Rectal smooth muscle tissue (tissue), 1 donor: ENCODE results near the gene MBD5.

Experiments
- H3K27ac ChIP-seq: one replicate; pipeline ENCODE4 v1.7.0; 2013; ENCODE audit warnings: low read depth, low read length, inconsistent platforms
- H3K27me3 ChIP-seq: one replicate; pipeline ENCODE4 v1.7.0; 2013; ENCODE audit warnings: low read length; ENCODE audit not compliant: control insufficient read depth, insufficient read depth
- H3K36me3 ChIP-seq: one replicate; pipeline ENCODE4 v1.7.0; 2013; ENCODE audit warnings: low read length; ENCODE audit not compliant: control insufficient read depth, insufficient read depth
- H3K4me1 ChIP-seq: one replicate; pipeline ENCODE4 v1.7.0; 2013; ENCODE audit warnings: low read length; ENCODE audit not compliant: control insufficient read depth, insufficient read depth
- H3K4me3 ChIP-seq: one replicate; pipeline ENCODE4 v1.7.0; 2013; ENCODE audit warnings: low read length
- H3K9ac ChIP-seq: one replicate; pipeline ENCODE4 v1.7.0; 2013; ENCODE audit warnings: low read length

Gene MBD5

DNA sequence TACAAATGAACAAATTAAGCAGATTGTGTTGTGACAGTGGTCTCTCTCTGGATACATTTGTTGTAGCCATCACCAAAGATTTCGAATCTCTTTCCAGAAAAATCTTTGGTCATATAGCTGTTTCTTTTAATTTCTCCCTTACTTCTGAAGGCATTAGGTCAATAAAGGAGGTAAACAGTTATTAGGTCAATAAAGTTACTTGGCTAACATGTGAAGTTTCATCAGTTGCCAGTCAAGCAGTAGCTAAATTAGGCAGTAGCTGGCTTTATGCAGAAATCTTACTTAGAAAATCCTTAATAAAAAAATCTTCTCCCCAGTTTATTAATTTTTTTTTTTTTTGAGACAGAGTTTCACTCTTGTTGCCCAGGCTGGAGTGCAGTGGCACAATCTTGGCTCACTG, 115.5 kb downstream of the MBD5 start:
- Histone ChIP-seq H3K27me3 (no peaks in the 10 kb centered on the region), H3K9ac (no peak overlapping the region), H3K36me3 (no peaks in the 10 kb centered on the region), H3K4me3 (no peak overlapping the region), H3K27ac (no peak overlapping the region), H3K4me1 (no peaks in the 10 kb centered on the region)

DNA sequence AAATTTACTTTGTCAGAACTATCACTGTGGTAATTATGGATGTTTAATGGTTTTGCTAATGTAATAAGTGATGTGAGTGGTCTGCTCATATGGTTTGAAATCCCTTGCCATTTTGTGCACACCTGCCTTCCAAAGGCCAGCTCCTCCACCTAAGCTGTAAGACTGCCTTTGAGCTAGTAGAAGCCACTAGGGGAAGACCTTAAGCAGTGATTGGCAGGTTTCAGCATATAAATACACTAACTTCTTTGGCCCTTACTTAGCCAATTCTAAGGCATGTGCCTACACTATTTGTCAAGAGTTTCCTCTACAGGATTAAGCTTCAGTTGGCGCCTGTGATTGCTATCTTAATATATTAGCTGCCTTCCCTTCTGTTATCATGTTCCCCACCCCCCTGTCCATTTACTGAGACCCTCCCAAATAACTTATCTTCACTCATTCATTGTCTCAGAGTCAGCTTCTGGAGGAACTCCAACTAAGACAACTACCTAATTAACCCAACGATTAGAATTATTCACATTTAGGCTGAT, 141.1 kb downstream of the MBD5 start:
- Histone ChIP-seq H3K4me3 (no peak overlapping the region), H3K9ac (no peak overlapping the region), H3K27ac (no peak overlapping the region), H3K36me3 (no peaks in the 10 kb centered on the region), H3K27me3 (no peaks in the 10 kb centered on the region), H3K4me1 (peaks cover 2% of the 10 kb centered on the region)

DNA sequence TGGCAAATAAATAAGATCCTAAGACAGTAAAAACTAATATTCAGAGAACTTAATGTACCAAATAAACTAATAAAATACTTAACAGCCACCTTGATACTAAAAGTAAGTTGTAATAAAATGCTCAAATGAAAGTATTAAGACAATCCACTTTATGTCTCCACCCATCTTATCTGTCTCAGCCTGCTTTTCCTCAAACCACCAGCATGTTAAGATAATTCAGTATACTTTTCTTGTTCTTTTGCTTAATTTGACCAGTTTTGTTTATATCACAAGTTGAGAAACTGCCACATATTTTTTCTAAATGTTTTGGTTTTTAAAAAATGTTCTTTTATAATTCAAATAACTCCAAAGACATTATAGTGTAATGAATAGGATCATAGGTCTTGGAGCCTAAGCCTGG, 142.0 kb downstream of the MBD5 start:
- H3K36me3 ChIP-seq: no peaks in the 10 kb centered on the region
- H3K4me1 ChIP-seq: peaks cover 2% of the 10 kb centered on the region
- no peak overlapping the region for H3K27ac ChIP-seq

DNA sequence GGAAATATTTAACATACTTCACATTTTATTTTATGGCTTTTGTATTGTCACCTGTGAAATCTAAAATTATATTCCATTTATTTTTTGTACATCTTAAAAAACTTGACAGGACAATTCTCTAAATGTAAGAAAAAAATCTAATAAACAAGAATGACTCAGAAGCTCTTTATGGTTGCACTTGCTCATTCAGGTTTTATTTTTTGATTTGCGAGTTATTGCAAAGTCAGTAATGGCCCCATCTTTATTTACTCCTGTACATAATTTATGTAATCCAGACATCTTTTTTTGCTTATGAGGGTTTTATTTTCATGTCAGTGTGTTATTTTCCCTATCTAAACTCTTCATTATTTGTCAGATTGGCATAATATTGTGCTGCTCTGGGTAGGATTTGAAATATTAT, 145.1 kb downstream of the MBD5 start:
- H3K4me1 ChIP-seq: peaks cover 2% of the 10 kb centered on the region
- no peaks in the 10 kb centered on the region for H3K27me3 ChIP-seq
- no peak overlapping the region for H3K27ac ChIP-seq
- no peak overlapping the region for H3K9ac ChIP-seq
- no peaks in the 10 kb centered on the region for H3K36me3 ChIP-seq
- H3K4me3 ChIP-seq: no peak overlapping the region

More for the DNA sequence above, 142.0 kb downstream of the MBD5 start:
- H3K9ac ChIP-seq: no peak overlapping the region
- H3K27me3 ChIP-seq: no peaks in the 10 kb centered on the region
- H3K4me3 ChIP-seq: no peak overlapping the region

DNA sequence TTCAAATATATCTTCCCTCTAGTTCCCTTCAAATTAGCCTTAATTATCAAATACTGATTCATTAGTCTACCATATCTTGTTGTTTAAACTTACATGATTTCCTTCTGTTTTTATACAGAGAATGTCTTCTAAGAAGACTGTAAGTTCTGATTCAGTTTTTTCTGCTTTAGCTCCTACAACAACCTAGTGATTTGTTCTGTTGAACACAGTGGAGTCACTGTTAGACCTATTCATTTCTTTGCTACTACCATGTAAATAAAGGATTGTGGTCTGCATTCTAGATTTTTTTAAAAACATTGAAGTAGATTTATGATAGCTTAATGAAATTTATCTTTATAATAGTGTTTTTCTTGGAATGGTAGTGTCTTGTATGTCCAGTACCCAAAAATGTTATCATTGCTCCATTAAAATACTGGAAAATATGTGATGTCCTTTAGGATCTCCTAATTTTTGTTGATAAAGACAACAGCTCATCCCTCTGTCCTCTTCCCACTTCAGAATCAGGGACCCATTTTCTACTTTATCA, 146.4 kb downstream of the MBD5 start:
- no peaks in the 10 kb centered on the region for H3K36me3 ChIP-seq
- no peak overlapping the region for H3K9ac ChIP-seq
- peaks cover 2% of the 10 kb centered on the region for H3K4me1 ChIP-seq
- no peak overlapping the region for H3K27ac ChIP-seq
- no peak overlapping the region for H3K4me3 ChIP-seq
- no peaks in the 10 kb centered on the region for H3K27me3 ChIP-seq

DNA sequence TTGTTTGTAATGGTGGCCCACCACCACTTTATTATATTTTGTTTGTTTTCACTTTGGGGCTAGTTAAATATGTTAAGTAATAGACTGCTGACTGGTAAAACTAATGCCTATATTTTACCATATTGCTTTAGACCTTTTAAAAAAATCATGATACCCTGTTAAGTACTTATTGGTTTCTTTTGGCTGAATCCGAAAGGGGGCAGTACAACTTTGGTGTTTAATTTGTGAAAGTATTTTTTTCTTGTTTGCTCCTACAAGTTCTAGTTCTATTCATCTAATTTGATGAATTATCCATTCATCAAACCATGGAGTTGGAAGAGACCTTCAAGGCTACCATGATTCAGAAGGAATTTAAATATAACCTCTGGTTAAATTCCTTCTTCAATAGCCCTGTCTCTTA, 147.0 kb downstream of the MBD5 start:
- H3K36me3 ChIP-seq: no peaks in the 10 kb centered on the region
- H3K4me1 ChIP-seq: peaks cover 2% of the 10 kb centered on the region
- no peak overlapping the region for H3K4me3 ChIP-seq
- no peak overlapping the region for H3K9ac ChIP-seq
- H3K27me3 ChIP-seq: no peaks in the 10 kb centered on the region
- no peak overlapping the region for H3K27ac ChIP-seq

DNA sequence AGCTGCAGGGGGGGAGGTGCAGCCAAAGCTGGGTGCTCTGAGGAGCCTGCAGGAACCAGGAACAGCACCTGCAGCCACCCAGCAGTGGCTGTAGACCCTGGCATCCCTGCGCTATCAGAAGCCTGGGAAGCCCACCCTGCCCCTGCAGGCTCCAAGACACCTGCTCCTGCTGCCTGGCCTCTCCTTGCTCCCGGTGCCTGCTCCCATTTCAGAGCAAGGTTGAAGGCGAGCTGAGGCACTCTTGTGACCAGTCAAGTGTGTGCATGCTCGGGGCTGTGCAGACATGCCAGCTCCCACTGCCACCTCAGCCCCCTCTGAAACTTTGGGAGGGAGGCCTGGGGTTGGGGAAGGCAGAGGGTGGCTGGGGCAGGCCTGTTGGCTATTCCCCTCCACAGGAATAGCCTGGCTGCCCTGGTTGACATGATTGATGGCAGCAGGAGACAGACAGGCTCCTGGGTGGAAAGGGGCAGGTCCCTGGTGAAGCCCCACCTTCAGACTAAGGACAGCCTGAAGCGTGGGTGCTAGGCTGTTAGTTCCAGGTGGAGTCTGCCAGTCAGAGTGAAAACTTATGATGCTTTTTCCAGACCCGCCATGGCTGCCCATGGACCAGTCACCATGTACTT, 151.4 kb downstream of the MBD5 start:
- Histone ChIP-seq H3K4me3 (no peak overlapping the region), H3K27ac (no peak overlapping the region), H3K27me3 (no peaks in the 10 kb centered on the region), H3K4me1 (no peaks in the 10 kb centered on the region), H3K9ac (no peak overlapping the region), H3K36me3 (no peaks in the 10 kb centered on the region)

DNA sequence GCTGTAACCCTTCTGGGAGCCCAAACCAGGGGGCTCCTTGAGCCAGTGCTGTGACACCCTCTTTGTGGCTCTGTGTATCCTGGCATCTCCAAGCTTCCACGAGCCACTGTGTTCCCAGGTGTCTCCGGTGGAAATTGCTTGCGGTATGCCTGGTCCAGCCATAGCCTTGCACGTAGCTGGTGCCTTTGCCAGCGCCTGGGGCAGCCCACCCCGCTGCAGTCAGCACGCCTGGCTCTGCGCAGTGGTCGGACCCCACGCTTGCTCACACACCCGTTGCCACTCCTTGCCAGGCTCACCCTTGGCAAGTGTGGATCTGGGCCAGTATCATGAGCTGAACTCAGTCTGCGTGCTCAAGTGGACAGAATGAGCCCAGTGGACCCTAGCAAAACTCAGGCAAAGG, 152.3 kb downstream of the MBD5 start:
- Histone ChIP-seq H3K4me3 (no peak overlapping the region), H3K27me3 (no peaks in the 10 kb centered on the region), H3K27ac (no peak overlapping the region), H3K9ac (no peak overlapping the region), H3K36me3 (no peaks in the 10 kb centered on the region), H3K4me1 (no peaks in the 10 kb centered on the region)

DNA sequence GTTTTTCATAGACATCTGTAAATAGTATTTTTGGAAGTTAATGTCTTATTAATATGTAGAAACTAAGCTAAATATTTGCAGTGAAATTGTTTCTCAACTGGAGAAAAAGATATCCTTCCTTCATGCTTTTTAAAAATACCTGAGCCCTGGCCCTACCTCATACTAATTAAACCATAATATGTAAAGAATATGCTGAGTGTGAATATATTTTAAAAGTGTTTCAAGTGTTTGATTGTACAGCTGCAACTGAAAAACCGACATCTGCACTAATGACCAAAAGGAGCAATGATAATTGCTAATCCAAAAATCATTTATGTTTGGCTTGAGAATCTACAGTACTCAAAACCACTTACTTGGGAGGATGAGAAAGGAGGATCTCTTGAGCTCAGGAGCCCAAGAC, 156.7 kb downstream of the MBD5 start:
- no peak overlapping the region for H3K27ac ChIP-seq
- no peak overlapping the region for H3K4me3 ChIP-seq
- no peaks in the 10 kb centered on the region for H3K36me3 ChIP-seq
- no peaks in the 10 kb centered on the region for H3K27me3 ChIP-seq
- H3K9ac ChIP-seq: no peak overlapping the region
- no peaks in the 10 kb centered on the region for H3K4me1 ChIP-seq

DNA sequence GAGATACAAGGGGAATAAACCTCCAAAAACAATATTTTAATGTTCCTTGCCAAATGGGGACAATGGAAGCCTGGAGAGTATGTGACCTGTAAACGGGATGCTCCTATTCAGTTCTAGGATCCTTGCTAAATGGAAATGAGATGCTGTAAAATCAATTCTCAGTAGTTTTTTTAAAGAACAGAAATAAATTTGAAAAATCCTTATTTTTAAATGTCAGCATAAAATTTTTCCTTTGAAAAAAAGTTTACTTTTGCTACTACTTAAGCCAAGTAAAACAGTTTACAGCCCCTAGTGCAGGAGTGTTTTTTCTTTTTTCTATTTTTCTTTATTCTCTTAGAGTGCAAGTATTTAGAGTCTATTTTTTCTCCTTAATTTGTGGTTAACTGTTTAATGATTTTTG, 158.8 kb downstream of the MBD5 start:
- no peaks in the 10 kb centered on the region for H3K4me1 ChIP-seq
- peaks cover 3% of the 10 kb centered on the region for H3K36me3 ChIP-seq
- no peaks in the 10 kb centered on the region for H3K27me3 ChIP-seq
- no peak overlapping the region for H3K4me3 ChIP-seq
- no peak overlapping the region for H3K9ac ChIP-seq
- no peak overlapping the region for H3K27ac ChIP-seq

DNA sequence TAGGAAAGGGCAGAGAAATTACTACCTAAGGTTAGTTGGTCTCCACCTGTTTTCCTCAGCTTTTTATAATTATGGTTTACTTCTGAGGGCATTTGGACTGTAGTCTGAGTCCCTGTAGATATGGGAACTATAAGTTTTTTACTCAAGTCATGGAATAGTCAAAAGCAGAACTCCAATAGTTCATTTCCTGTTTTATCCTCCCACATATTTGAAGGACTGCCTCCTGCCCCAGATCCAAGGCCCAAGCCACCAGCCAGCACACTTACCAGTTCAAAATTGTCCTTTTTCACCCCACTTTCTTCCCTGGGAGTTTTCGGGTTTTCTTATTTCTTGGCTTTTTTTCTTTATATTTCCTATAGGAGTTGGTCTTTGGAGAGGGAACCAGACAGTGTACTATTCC, 164.1 kb downstream of the MBD5 start:
- H3K9ac ChIP-seq: no peak overlapping the region
- no peaks in the 10 kb centered on the region for H3K27me3 ChIP-seq
- no peak overlapping the region for H3K27ac ChIP-seq
- no peak overlapping the region for H3K4me3 ChIP-seq
- H3K4me1 ChIP-seq: no peaks in the 10 kb centered on the region
- H3K36me3 ChIP-seq: peaks cover 3% of the 10 kb centered on the region

DNA sequence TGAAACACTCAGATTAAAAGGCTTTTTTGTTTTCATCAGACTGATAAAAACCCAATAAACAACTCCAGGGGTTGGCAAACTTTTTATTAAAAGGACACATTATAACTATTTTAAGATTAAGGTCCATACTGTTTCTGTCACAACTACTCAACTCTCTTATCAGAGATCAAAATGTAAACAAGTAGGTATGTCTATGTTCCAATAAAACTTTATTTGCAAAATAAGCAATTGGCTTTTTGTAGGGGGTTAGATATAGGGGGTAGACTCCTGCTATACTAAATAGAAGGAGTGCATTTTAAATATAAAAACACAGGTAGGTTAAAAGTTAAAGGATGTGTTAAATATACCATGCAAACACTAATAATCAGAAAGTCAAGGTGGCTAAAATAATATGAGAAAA, 174.0 kb downstream of the MBD5 start:
- Histone ChIP-seq H3K27ac (no peak overlapping the region), H3K9ac (no peak overlapping the region), H3K4me3 (no peak overlapping the region), H3K27me3 (no peaks in the 10 kb centered on the region), H3K36me3 (no peaks in the 10 kb centered on the region), H3K4me1 (no peaks in the 10 kb centered on the region)
